Measurements from ENCODE around the gene NIP7.

The NIP7 gene

GRCh38 chr16:69318911-69319289, 20.7 kb upstream of the NIP7 start:
- ATAC-seq: no peak
- DNase-seq: no peak

DNA sequence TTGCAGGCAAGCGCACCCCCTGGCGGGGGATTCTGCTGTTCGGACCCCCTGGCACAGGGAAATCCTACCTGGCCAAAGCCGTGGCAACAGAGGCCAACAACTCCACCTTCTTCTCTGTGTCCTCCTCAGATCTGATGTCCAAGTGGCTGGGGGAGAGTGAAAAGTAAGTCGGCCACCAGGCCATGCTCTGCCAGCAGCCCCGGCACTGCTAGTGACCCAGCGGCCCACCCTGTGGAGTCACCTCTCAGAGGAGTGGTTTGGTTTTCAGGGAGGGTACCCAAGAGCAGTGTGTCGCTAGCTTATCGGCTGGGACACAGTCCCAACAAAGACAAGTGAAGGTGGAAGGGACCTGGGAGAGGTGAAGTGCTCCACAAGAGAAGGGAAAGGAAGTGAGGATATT, 20.2 kb upstream of the NIP7 start:
- DNase-seq: no peak

DNA sequence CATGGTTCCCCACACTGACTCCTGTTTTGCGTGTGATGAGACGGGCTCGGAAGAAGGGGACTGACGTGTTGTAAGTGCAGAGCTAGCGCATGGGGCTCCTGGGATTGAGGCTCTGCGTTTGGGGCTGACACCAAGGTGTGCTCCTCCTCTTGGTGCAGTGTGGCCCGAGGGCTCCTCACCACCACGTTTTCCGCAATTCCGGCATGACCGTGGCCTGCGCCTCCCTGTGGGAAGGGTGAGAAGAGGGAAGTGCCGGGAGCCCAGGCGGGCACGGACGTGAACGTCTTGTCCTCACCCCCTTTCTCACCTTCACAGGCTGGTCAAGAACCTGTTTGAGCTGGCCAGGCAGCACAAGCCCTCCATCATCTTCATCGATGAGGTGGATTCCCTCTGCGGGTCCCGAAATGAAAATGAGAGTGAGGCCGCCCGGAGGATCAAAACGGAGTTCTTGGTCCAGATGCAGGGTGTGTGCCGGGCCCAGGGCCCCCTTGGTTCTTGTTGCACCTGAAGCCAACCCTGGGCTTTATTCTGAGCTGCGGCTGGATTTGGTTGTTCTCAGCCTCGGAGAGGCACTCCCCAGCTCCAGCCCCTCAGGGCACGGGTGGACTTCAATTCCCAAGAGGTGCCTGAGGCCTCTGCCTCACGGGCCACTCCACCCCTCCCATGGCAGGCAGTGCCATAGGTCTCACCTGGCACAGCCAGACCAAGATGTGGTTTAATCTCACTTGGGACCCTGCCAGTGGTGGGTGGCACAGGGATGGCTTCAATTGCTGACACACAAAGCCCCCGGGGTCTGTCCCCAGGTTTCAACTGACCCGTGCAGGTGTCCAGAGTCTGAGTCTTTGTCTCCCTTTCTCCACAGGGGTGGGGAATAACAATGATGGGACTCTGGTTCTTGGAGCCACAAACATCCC, 19.5 kb upstream of the NIP7 start:
- no peak for DNase-seq
- ATAC-seq: no peak

More for the DNA sequence above, 20.2 kb upstream of the NIP7 start:
- ATAC-seq: no peak

- DNase-seq: no peak
- no peak for ATAC-seq
These were observed 18.9 kb upstream of the NIP7 start for GRCh38 chr16:69320740-69321073.

DNA sequence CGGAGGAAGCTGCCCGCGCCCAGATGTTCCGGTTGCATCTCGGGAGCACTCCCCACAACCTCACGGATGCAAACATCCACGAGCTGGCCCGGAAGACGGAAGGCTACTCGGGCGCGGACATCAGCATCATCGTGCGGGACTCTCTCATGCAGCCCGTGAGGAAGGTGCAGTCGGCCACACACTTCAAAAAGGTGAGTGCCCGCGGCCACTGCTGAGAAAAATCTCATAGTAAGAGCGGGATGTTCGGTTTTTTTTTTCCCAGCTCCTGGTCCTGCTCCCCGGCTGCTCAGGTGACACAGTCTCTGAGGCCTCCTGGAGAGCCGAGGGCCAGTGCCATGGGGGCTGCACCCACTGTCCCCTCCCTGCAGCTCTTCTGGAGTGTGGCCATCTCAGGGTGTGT, 18.5 kb upstream of the NIP7 start:
- ATAC-seq (no peak), DNase-seq (no peak)

DNA sequence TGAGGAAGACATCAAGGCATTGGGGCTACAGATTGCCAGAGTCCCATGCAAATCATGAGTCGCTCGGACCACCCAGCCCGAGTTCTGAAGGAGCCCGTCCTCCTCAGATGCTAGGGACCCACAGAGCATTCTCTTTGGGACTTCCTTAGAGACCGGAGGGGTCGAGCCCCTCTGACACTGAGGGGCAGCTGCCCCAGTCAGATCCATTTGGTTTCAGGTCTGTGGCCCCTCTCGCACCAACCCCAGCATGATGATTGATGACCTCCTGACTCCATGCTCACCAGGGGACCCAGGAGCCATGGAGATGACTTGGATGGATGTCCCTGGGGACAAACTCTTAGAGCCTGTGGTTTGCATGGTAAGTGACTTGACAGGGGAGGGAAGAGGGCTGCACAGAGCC, 17.2 kb upstream of the NIP7 start:
- no peak for ATAC-seq
- DNase-seq: no peak

DNA sequence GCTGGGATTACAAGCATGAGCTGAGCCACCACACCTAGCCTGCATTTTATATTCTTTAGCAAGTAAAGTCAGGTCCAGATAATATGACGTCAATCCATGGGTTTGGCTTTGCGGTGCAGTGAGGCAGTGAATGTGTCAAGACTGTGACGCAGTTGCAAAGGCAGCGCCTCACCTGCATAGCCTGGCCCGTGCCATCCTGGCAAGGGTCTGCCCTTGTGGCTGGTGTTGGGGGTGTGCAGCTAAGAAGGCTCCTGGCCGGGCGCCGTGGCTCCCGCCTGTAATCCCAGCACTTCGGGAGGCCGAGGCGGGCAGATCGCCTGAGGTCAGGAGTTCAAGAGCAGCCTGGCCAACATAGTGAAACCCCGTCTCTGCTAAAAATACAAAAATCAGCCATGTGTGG, 16.2 kb upstream of the NIP7 start:
- ATAC-seq (no peak), DNase-seq (no peak)

DNA sequence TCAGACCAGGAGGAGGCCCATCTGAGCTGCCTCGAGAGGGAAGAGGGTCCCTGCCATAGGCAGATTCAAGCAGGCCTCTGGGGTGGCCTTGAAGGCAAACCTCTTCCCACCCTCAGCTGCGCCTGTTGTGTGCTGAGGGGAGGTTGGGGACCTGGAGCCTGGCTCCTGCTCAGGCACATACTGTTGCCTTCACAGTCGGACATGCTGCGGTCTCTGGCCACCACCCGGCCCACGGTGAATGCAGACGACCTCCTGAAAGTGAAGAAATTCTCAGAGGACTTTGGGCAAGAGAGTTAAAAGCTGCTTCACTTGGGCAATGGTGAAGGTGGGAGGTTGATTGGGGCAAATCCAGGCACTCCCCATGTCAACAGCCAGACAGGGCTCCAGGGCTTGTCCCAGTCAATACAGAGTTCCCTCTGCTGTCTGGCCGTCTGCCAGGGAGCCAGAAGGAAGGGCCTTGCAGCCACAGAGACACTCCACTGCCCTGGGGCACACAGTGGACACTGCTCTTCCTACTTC, 15.5 kb upstream of the NIP7 start:
- ATAC-seq (no peak), DNase-seq (no peak)

GRCh38 chr16:69324585-69325253, 14.9 kb upstream of the NIP7 start:
- ATAC-seq (no peak), DNase-seq (no peak)

DNA sequence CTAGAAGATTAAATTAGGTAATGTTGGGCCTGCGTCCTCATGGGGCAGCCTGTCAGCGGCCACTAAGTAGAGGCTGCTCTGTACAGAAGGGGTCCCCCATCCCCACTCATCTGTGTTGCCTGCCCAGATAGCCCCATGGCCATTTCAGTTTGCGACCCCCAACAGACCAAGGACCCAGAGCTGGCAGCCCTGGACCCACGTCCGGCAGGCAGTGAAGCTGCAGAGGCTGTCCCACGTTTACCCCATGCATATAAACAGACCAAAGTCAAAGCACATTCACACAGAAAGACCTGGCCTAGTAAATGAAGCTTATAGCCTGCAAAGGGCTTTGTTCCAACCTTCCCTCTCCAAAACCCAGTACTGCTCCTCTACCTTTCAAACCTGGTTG, 13.8 kb upstream of the NIP7 start:
- ATAC-seq (no peak), DNase-seq (no peak)

GRCh38 chr16:69326172-69326873, 13.2 kb upstream of the NIP7 start:
- DNase-seq (peak; percentile 2), ATAC-seq (no peak)

DNA sequence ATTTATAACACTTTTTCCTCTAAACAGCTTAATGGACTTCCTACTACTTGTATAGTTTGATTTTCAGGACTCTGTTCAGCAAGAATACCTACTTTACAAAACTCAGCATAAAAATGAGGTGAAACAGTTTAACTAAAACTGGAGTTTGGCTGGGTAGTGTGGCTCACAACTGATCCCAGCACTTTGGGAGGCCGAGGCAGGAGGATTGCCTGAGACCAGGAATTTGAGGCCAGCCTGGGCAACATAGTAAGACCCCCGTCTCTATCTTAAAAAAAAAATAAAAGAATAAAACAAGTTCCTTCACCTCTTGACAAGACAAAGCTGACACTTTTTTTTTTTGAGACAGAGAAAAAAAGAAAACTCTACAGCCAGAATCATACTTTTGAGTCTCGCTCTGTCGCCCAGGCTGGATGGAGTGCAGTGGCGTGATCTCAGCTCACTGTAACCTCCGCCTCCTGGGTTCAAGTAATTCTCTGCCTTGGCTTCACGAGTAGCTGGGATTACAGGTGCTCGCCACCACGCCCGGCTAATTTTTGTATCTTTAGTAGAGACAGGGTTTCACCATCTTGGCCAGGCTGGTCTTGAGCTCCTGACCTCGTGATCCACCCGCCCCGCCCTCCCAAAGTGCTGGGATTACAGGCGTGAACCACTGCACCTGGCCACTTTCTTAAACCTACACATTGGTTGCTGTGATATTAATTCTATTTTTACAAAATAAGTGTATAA, 11.8 kb upstream of the NIP7 start:
- ATAC-seq: no peak
- DNase-seq: no peak

DNA sequence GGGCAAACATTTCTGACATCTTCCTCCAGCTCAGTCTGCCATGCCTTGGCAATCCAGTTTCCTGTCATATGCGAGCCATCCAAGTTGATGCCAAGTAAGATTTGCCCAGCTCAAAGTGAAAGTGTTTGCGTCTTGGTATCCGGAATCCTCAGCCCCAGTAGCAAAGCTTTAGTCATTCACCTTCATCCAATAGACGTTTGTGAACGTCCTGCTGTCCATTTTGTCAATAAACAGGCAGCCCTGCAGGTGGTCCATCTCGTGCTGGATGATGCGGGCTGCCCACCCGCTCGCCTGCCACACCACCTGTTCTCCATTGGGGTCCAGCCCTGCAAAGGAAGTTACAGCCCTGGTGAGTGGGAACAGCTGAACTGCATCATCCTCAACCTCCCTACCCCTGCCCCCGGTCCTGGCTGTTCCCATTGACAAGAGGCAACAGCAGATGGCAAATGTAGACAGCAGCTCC, 10.7 kb upstream of the NIP7 start:
- DNase-seq: no peak
- no peak for ATAC-seq

GRCh38 chr16:69329369-69330285, 9.9 kb upstream of the NIP7 start:
- ATAC-seq (peak; percentile 41), DNase-seq (peak; percentile 50)

DNA sequence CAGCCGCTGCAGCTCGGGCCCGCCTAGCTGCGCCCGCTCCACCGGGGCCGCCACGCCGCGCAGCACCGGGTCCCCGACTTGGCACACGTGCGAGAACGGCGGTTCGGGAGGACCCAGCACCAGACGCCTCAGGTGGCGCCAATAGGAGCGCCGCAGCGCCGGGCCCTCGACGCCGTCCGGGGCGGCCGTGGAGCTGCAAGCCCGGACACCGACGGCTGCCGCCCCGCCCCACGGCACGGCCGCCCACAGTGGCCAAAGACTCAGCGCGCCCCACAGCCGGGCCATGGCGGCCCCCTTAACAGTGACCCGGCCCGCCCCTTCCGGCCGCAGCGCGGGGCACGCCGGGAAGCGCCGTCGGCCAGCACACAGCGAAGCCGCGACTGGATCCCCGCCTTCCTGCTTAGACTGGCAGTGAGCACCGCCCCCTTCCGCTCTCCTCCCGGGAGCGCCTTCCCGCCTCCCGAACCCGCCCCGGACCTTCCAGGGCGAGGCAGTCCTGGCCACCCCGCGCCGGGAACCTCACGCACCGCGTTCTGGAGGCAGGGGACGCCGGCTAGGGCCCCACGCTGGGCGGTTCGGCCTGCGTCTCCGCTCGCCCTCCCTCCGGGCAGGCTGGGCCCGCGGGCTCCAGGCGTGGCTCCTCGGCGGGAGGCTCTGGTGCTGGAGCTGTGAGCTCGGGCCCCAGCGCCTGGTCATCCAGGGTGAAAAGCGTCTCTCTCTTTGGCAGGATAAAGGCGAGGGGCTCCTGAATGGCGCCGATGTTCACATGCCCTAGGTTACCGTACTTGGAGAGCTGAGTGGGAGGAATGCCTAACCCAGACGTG, 9.1 kb upstream of the NIP7 start, which contains the start of gene PDF:
Gene PDF (minus strand): TSS at position 303 of the 824 bp plus-strand sequence. CDS start 18 bp downstream, at position 285.
- DNase-seq: peak; percentile 91
- peak; percentile 98 for ATAC-seq

DNA sequence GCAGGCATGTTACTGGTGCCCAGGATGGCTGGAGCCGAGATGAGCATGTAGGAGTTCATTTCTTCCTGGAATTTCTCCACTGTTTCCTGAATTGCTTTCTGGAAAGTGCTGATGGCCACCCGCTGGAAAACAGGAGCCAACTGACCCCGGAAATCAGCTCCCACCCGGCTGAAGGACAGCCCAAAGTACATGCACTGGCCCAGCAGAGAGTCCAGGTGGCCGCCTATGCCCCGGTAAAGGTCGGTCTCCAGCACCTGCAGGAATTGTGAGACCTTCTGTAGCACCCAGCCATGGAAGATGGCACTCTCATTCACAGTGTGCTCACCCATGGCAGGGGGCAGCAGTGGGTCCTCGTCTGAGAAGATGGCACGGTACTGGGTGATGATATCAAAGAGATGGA, 4.9 kb upstream of the NIP7 start:
- no peak for DNase-seq
- no peak for ATAC-seq

DNA sequence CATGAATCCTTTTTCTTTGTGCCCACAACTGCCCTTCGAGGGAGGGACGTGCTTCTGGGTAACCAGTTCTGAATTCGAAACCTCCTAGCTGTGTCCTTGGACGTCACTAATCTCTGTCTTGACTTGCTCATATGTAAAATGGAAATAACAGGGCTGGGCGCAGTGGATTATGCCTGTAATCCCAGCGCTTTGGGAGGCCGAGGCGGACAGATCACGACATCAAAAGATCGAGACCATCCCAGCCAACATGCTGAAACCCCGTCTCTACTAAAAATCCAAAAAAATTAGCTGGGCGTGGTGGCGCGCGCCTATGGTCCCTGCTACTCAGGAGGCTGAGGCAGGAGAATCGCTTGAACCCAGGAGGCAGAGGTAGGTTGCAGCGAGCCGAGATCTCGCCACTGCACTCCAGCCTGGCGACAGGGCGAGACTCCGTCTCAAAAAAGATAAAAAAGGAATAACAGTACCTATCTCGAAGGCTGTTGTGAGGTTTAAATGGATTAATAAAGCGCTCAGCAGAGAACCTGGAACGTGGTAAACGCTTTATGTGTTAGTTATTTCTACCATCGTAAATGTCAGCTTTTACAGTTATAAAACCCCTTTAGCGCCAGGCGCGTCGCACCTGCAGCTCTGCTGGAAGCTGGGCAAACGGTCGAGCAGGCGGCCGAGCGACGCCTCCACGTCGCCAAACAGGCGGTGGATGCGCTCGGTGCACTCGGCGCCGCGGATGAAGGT, 849 bp upstream of the NIP7 start:
- DNase-seq (peak; percentile 65), ATAC-seq (no peak)

- ATAC-seq (peak; percentile 0), DNase-seq (peak; percentile 42)
These were observed 598 bp downstream of the NIP7 start for GRCh38 chr16:69340095-69340644.

DNA sequence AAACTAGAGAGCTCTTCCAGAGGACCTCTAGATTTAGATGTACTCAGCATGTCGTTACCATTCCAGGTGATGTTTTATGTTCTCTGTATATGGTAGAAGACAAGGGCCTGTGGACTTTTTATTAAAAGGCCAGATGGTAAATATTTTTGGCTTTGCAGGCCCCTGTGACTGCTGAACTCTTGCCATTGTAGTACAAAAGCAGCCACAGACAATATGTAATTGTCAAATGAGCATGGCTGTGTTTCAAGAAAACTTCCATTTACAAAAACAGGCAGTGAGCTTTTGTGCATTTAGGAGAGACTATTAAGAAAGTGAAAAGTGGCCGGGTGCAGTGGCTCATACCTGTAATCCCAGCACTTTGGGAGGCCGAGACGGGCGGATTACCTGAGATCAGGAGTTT, 4.6 kb downstream of the NIP7 start:
- DNase-seq (no peak), ATAC-seq (no peak)

All from stimulated activated naive CD8-positive, alpha-beta T cell treated with anti-CD3 and anti-CD28 coated beads, Interleukin-15, Interleukin-2, amounts not matched to agents 100 U/mL and 50 U/mL, for 24 hours (primary cell).